ENCODE data around the gene ALOX5. TPM values are rescaled to one million over a fixed set of nuclear protein-coding genes. Genes with fewer than 3 reads are reported as not detected.

Gene ALOX5
- total RNA-seq, 1 experiment from 2014 or later = 6.1 TPM

- intact Hi-C loops (cut with micrococcal nuclease) = no loop called here
- Histone ChIP-seq H3K4me3 (replicated peaks in 1 of 2; ENCODE audit: low read depth in 1 of 2, low read length in 2 of 2) (no peak overlapping the region), H3K27me3 (ENCODE audit: insufficient read depth, low read length) (peaks cover 10% of the 10 kb centered on the region; the same call in 1 of the 2 replicates), H3K4me1 (ENCODE audit: control insufficient read depth in 1 of 2, insufficient read depth in 2 of 2, low read length in 2 of 2) (no peaks in the 10 kb centered on the region), H3K36me3 (ENCODE audit: control insufficient read depth in 1 of 2, insufficient read depth in 2 of 2, low read length in 2 of 2) (no peaks in the 10 kb centered on the region), H3K9me3 (ENCODE audit: control insufficient read depth in 1 of 2, insufficient read depth in 1 of 2, low read depth in 1 of 2, low read length in 2 of 2) (no peaks in the 10 kb centered on the region), H2AFZ (ENCODE audit: low read depth, low read length, poor library complexity, severe bottlenecking) (no peak overlapping the region), H3K4me2 (ENCODE audit: low read length) (no peak overlapping the region), H3K9me2 (ENCODE audit: insufficient read depth) (no peaks in the 10 kb centered on the region), H3K27ac (ENCODE audit: low read depth, low read length) (no peak overlapping the region), H4K20me1 (ENCODE audit: insufficient read depth) (no peaks in the 10 kb centered on the region), H3K79me2 (ENCODE audit: insufficient read depth, low read length) (no peaks in the 10 kb centered on the region), H3K9ac (ENCODE audit: low read length) (no peak overlapping the region)
- ChIA-PET RAD21 (ENCODE audit: low non-redundant PET in 1 of 2, low total read pairs in 2 of 2, uncharacterized antibody in 2 of 2, unreplicated experiment in 2 of 2) (no interaction called here), CTCF (no interaction called here), POLR2A (no interaction called here)
- TF ChIP-seq EZH2phosphoT487 (IDR thresholded peaks at IDR 0.05; ENCODE audit: borderline replicate concordance) (no peak), SP1 (IDR thresholded peaks at IDR 0.05; ENCODE audit: low read depth) (no peak), EGR1 (IDR thresholded peaks at IDR 0.05; ENCODE audit: low read depth) (no peak), MAX (IDR thresholded peaks at IDR 0.05) (no peak), REST (IDR thresholded peaks at IDR 0.05; ENCODE audit: low read depth) (no peak), ZFX (IDR thresholded peaks at IDR 0.05) (no peak), POLR2A (IDR thresholded peaks at IDR 0.05; ENCODE audit: borderline replicate concordance, extremely low read depth, insufficient read depth, insufficient read length) (no peak), ATF3 (IDR thresholded peaks at IDR 0.05) (no peak), ZBTB33 (IDR thresholded peaks at IDR 0.05; ENCODE audit: extremely low read depth, insufficient replicate concordance, low read length) (no peak), CBX3 (IDR thresholded peaks at IDR 0.05; ENCODE audit: low read depth) (no peak), POLR2AphosphoS5 (IDR thresholded peaks at IDR 0.05; ENCODE audit: low read depth, low read length) (no peak)
- no TSS peak for BruUV-seq (replicated peaks)
- ATAC-seq (no peak), DNase-seq (ENCODE audit: low read depth, low spot score) (no peak)
Observed at GRCh38 chr10:45410807-45411606, 37.0 kb downstream of the ALOX5 start.

Data from HCT116 (cell line).